AG09309 (cell line): ENCODE results near the gene CCND1.

Experiments
- DNase-seq: peaks from one replicate; pipeline ENCODE4 v3.0.0-alpha.2; 2010; ENCODE audit warnings: low read depth
- H3K4me3 ChIP-seq: 2 replicates; pipeline ENCODE4 v1.5.1; 2011; ENCODE audit warnings: mild to moderate bottlenecking, low read depth, low read length, moderate library complexity; ENCODE audit not compliant: control insufficient read depth
- TF ChIP-seq, protein P1 (sequence below): IDR thresholded peaks from 2 replicates; pipeline ENCODE4 v1.5.1; 2011; ENCODE audit warnings: mild to moderate bottlenecking, low read depth, low read length, inconsistent platforms; ENCODE audit not compliant: insufficient read depth, control insufficient read depth; ENCODE audit errors: missing control alignments

Gene CCND1

DNA sequence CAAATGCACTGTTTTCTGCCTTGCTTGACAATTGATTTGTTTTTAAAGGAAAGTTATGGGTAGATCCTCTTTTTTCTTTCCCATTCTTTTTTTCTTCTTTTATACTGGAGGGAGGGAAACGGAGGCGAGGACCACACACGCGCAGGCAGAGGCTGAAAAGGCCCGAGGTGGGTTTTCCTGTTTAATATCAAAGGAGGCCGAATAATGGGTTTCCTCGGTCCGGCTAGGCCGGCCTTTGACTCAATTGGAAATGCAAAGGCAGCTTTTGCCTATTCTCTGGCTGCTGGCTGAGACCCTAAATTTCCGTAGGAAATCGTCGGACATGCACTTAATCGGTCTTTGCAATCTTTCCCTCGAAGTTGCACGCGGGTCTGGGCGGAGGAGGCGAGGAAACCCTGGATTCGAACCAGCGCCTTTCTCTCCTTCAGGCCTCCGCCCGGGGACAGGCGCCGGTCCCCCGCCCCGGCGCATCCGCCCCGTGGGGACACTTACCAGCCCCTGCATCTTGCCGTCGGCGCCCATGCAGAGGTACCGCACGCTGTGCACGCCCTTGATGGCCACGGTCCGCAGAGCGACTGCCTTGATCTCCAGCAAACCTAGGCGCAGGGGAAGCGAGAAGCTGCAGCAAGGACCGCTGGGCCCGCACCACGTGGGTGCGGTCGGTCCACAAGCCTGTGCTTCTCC lies 62.0 kb downstream of the CCND1 start:
- no peak for DNase-seq
- H3K4me3 ChIP-seq, result no peak overlapping the region

GRCh38 chr11:69703453-69703767 lies 62.5 kb downstream of the CCND1 start:
- TF ChIP-seq, protein P1, sequence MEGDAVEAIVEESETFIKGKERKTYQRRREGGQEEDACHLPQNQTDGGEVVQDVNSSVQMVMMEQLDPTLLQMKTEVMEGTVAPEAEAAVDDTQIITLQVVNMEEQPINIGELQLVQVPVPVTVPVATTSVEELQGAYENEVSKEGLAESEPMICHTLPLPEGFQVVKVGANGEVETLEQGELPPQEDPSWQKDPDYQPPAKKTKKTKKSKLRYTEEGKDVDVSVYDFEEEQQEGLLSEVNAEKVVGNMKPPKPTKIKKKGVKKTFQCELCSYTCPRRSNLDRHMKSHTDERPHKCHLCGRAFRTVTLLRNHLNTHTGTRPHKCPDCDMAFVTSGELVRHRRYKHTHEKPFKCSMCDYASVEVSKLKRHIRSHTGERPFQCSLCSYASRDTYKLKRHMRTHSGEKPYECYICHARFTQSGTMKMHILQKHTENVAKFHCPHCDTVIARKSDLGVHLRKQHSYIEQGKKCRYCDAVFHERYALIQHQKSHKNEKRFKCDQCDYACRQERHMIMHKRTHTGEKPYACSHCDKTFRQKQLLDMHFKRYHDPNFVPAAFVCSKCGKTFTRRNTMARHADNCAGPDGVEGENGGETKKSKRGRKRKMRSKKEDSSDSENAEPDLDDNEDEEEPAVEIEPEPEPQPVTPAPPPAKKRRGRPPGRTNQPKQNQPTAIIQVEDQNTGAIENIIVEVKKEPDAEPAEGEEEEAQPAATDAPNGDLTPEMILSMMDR, result no peak
- no peak for DNase-seq
- no peak overlapping the region for H3K4me3 ChIP-seq

More for the DNA sequence above, 62.0 kb downstream of the CCND1 start:
- TF ChIP-seq, protein P1, result no peak
